Fibroblast of mammary gland (primary cell): ENCODE results near the gene FGD5.

Experiments
- DNase-seq: peaks from one replicate; pipeline ENCODE4 v3.0.0-alpha.2; 2010; ENCODE audit warnings: low read depth
- H3K4me3 ChIP-seq: 2 replicates; pipeline ENCODE4 v1.5.1; 2011; ENCODE audit warnings: low read depth, mild to moderate bottlenecking, low read length, moderate library complexity; ENCODE audit not compliant: control insufficient read depth
- CTCF ChIP-seq: conservative IDR thresholded peaks from 2 replicates; pipeline ENCODE4 v1.5.1; 2011; ENCODE audit warnings: low read depth, low read length, inconsistent platforms; ENCODE audit not compliant: control insufficient read depth, insufficient read depth

Gene FGD5

GRCh38 chr3:14773281-14773680 is 45.5 kb upstream of the FGD5 start:
- TF ChIP-seq CTCF: no peak
- no peak overlapping the region for H3K4me3 ChIP-seq
- DNase-seq: no peak

DNA sequence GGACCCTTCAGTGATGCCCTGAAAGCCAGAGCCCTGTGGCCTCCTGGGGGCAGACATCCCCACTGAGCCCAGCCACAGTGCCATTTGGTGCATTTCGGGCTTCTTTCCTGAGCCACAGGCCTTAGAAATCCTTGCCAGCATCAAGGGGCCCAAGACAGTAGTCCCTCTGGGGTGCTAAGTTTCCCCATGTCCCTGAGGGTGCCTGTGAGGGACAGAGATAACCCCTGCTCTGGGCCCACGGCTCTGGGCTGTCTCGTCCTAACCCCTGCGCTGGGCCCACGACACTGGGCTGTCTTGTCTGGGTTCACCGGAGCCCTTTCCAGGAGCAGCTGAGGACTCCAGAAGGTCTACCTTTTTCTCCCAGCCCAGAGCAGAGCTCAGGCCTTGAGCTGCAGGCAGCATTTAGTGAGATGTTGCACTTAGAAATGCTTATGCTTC is 45.1 kb upstream of the FGD5 start:
- no peak overlapping the region for H3K4me3 ChIP-seq
- no peak for TF ChIP-seq CTCF
- DNase-seq: no peak

GRCh38 chr3:14774431-14774830 is 44.3 kb upstream of the FGD5 start:
- no peak overlapping the region for H3K4me3 ChIP-seq
- no peak for TF ChIP-seq CTCF
- no peak for DNase-seq

- no peak for TF ChIP-seq CTCF
- no peak overlapping the region for H3K4me3 ChIP-seq
- no peak for DNase-seq
Measured at GRCh38 chr3:14775011-14775410, 43.8 kb upstream of the FGD5 start.

DNA sequence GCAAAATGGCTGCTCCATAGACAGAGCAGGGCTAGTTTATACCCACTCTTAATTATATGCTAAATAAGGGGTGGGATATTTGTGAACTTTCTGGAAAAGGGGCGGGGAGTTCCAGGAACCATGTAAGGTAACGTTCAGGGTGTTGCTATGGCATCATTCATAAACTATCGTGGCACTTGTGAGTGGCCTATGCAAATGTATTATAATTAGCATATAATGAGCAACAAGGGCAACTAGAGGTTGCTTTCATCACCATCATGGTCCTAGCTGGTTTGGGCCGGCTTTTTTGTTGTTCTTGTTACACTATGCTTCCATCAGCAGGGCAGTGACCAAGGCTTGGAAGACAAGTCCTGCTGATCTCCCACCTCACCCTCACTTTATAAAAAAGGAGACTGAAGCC is 43.2 kb upstream of the FGD5 start:
- TF ChIP-seq CTCF: no peak
- no peak overlapping the region for H3K4me3 ChIP-seq
- DNase-seq: no peak

GRCh38 chr3:14779069-14779685 is 39.6 kb upstream of the FGD5 start:
- DNase-seq: no peak
- no peak for TF ChIP-seq CTCF
- no peak overlapping the region for H3K4me3 ChIP-seq
